Gastroesophageal sphincter (tissue), 4 donors: ENCODE data around the gene PUS7. TPM values are rescaled to one million over a fixed set of nuclear protein-coding genes. Genes with fewer than 3 reads are reported as not detected.

ENCODE experiments used
- ATAC-seq: fragments of 150-250 bp; one replicate; pipeline ENCODE4 v1.9.1; 2016; ENCODE audit warnings: mild to moderate bottlenecking, moderate library complexity
- H3K27ac ChIP-seq, 4 donors: fragments of 200-600 bp; sonication (generic) in 3 of 4; 1 replicate in 3 of 4; 2 replicates in 1 of 4; pipeline ENCODE4 v1.5.1; 2016 to 2019
- H3K27me3 ChIP-seq: fragments of 200-600 bp; sonication (generic); one replicate; pipeline ENCODE4 v1.5.1; 2019
- H3K36me3 ChIP-seq, 2 donors: fragments of 200-600 bp; sonication (generic); one replicate each; pipeline ENCODE4 v1.5.1; 2019; ENCODE audit warnings: control low read depth in 1 of 2
- H3K4me1 ChIP-seq, 3 donors: fragments of 200-600 bp; sonication (generic); 1 replicate in 2 of 3; 2 replicates in 1 of 3; pipeline ENCODE4 v1.5.1; 2016 to 2019; ENCODE audit warnings: control low read depth in 2 of 3
- H3K4me3 ChIP-seq, 2 donors: fragments of 200-600 bp; sonication (generic); one replicate each; pipeline ENCODE4 v1.5.1; 2019; ENCODE audit warnings: mild to moderate bottlenecking in 1 of 2, moderate library complexity in 1 of 2
- H3K9me3 ChIP-seq, 3 donors: fragments of 200-600 bp; sonication (generic); one replicate each; pipeline ENCODE4 v1.5.1; 2017 to 2019; ENCODE audit warnings: control low read depth in 2 of 3
- CTCF ChIP-seq, 4 experiments: fragments of 200-600 bp in 2 of 4; fragments of 450-650 bp in 2 of 4; sonication (generic) in 1 of 4; IDR thresholded peaks; one replicate each; pipeline ENCODE4 v1.5.1; 2017 to 2019; ENCODE audit warnings: antibody characterized with exemption in 4 of 4, mild to moderate bottlenecking in 2 of 4, moderate library complexity in 2 of 4
- EP300 ChIP-seq: sonication (generic); formaldehyde crosslinking; IDR thresholded peaks from one replicate; pipeline ENCODE4 v1.6.1; 2017; ENCODE audit warnings: antibody characterized with exemption, mild to moderate bottlenecking
- POLR2A ChIP-seq, 2 donors: fragments of 450-650 bp; IDR thresholded peaks; one replicate each; pipeline ENCODE4 v1.6.1; 2017; ENCODE audit warnings: antibody characterized with exemption in 2 of 2, mild to moderate bottlenecking in 2 of 2, moderate library complexity in 1 of 2
- POLR2AphosphoS5 ChIP-seq: sonication (generic); formaldehyde crosslinking; IDR thresholded peaks from one replicate; pipeline ENCODE4 v1.6.1; 2017; ENCODE audit warnings: antibody characterized with exemption
- WGBS, 2 donors: methylation state at CpG; one replicate each; pipeline ENCODE4 v1.1.5; 2018; ENCODE audit warnings: low coverage in 1 of 2; 5-methylcytosine and 5-hydroxymethylcytosine counted together
- total RNA-seq, 4 donors: library from RNA; depleted of rRNA; stranded (reverse); fragments of >200 nt; gene quantifications; one replicate each; pipeline ENCODE4 v1.1.0, GENCODE V29; 2016

The PUS7 gene
- total RNA-seq, 4 donors from 2014 or later: 11.9 to 15.1 (median 13.2) TPM

- no peaks in the 10 kb centered on the region for H3K27me3 ChIP-seq
- H3K27ac ChIP-seq: no peak overlapping the region
- no peak overlapping the region for H3K4me3 ChIP-seq
- no peak for ATAC-seq
- TF ChIP-seq CTCF (IDR thresholded peaks at IDR 0.05) (no peak), POLR2A (IDR thresholded peaks at IDR 0.05) (no peak), POLR2AphosphoS5 (no peak), EP300 (no peak)
- WGBS, 2 donors: 93 to 100% methylated on average over 2 of the region's 2 CpGs
- no peaks in the 10 kb centered on the region for H3K4me1 ChIP-seq
- peaks cover 0 to 27% of the 10 kb centered on the region in 2 donors for H3K36me3 ChIP-seq
- H3K9me3 ChIP-seq: no peaks in the 10 kb centered on the region
Measured at GRCh38 chr7:105477908-105478307, 44.2 kb downstream of the PUS7 start.

- WGBS, 2 donors: 91 to 95% methylated on average over 1 of the region's 1 CpG
Measured at GRCh38 chr7:105474045-105474444, 48.0 kb downstream of the PUS7 start.

GRCh38 chr7:105473163-105473562 lies 48.9 kb downstream of the PUS7 start:
- WGBS, 2 donors: 81 to 90% methylated on average over 2 to 3 of the region's 4 CpGs
- H3K27ac ChIP-seq: no peak overlapping the region
- no peaks in the 10 kb centered on the region for H3K4me1 ChIP-seq
- no peaks in the 10 kb centered on the region for H3K9me3 ChIP-seq
- ATAC-seq: peak; percentile 34
- no peak overlapping the region for H3K4me3 ChIP-seq
- H3K27me3 ChIP-seq: no peaks in the 10 kb centered on the region
- TF ChIP-seq POLR2AphosphoS5 (no peak), EP300 (no peak), CTCF (IDR thresholded peaks at IDR 0.05) (no peak), POLR2A (IDR thresholded peaks at IDR 0.05) (no peak)
- H3K36me3 ChIP-seq: peaks cover 0 to 18% of the 10 kb centered on the region in 2 donors

More at GRCh38 chr7:105474045-105474444, 48.0 kb downstream of the PUS7 start:
- Histone ChIP-seq H3K27ac (no peak overlapping the region), H3K27me3 (no peaks in the 10 kb centered on the region), H3K4me3 (no peak overlapping the region), H3K36me3 (peaks cover 0 to 19% of the 10 kb centered on the region in 2 donors), H3K9me3 (no peaks in the 10 kb centered on the region), H3K4me1 (no peaks in the 10 kb centered on the region)
- no peak for ATAC-seq
- TF ChIP-seq POLR2AphosphoS5: no peak
- no peak for TF ChIP-seq CTCF (IDR thresholded peaks at IDR 0.05)
- TF ChIP-seq POLR2A (IDR thresholded peaks at IDR 0.05): no peak
- no peak for TF ChIP-seq EP300

- H3K9me3 ChIP-seq: no peaks in the 10 kb centered on the region
- WGBS, 2 donors: 92 to 97% methylated on average over 3 to 4 of the region's 4 CpGs
- no peaks in the 10 kb centered on the region for H3K27me3 ChIP-seq
- H3K4me1 ChIP-seq: no peaks in the 10 kb centered on the region
- no peak overlapping the region for H3K4me3 ChIP-seq
- TF ChIP-seq POLR2A (IDR thresholded peaks at IDR 0.05) (no peak), POLR2AphosphoS5 (no peak), CTCF (IDR thresholded peaks at IDR 0.05) (no peak), EP300 (no peak)
- no peak overlapping the region for H3K27ac ChIP-seq
- ATAC-seq: no peak
- peaks cover 0 to 18% of the 10 kb centered on the region in 2 donors for H3K36me3 ChIP-seq
Measured at GRCh38 chr7:105470846-105471245, 51.2 kb downstream of the PUS7 start.

- no peaks in the 10 kb centered on the region for H3K9me3 ChIP-seq
- peaks cover 0 to 23% of the 10 kb centered on the region in 2 donors for H3K36me3 ChIP-seq
- H3K27me3 ChIP-seq: no peaks in the 10 kb centered on the region
- no peak overlapping the region for H3K4me3 ChIP-seq
- no peak overlapping the region for H3K27ac ChIP-seq
- no peak for ATAC-seq
- TF ChIP-seq CTCF (IDR thresholded peaks at IDR 0.05): no peak
- no peak for TF ChIP-seq EP300
- no peak for TF ChIP-seq POLR2A (IDR thresholded peaks at IDR 0.05)
- TF ChIP-seq POLR2AphosphoS5: no peak
- no peaks in the 10 kb centered on the region for H3K4me1 ChIP-seq
- 87 to 98% methylated on average over 3 of the region's 3 CpGs for whole genome bisulfite sequencing, 2 donors
Measured at GRCh38 chr7:105470090-105470489, 52.0 kb downstream of the PUS7 start.
